ENCODE results near the gene UROS.

DNA sequence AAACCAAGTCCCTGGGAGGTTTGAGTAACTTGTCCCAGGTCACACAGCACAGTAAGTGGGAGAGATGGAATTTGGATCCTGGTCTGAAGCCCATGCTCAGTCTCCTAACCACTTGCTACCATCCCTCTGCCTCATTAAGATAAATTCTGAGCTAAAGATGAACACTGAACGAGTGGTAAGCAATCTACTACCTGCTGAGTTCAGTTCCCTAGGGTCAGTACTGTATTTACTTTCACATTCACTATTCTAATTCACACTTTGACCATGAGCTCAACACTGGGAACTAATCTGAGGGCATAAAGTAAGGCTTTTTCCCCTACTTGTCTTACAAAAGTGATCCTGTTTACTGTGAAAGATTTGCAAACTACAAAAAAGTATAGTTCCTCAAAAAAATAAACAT, 2.4 kb downstream of the UROS start:
- TF ChIP-seq, protein P1, sequence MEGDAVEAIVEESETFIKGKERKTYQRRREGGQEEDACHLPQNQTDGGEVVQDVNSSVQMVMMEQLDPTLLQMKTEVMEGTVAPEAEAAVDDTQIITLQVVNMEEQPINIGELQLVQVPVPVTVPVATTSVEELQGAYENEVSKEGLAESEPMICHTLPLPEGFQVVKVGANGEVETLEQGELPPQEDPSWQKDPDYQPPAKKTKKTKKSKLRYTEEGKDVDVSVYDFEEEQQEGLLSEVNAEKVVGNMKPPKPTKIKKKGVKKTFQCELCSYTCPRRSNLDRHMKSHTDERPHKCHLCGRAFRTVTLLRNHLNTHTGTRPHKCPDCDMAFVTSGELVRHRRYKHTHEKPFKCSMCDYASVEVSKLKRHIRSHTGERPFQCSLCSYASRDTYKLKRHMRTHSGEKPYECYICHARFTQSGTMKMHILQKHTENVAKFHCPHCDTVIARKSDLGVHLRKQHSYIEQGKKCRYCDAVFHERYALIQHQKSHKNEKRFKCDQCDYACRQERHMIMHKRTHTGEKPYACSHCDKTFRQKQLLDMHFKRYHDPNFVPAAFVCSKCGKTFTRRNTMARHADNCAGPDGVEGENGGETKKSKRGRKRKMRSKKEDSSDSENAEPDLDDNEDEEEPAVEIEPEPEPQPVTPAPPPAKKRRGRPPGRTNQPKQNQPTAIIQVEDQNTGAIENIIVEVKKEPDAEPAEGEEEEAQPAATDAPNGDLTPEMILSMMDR (IDR thresholded peaks at IDR 0.05): no peak
- TF ChIP-seq POLR2A (IDR thresholded peaks at IDR 0.05): no peak
